Measurements from ENCODE around the gene PALLD.
"Not testable (repeated sequence)": the region's sequence is repeated elsewhere in the genome, so short reads cannot be mapped to it uniquely, and the experiment has no call there.

Gene PALLD

GRCh38 chr4:168496834-168497233 is at the start of gene PALLD:
Gene PALLD, plus strand, starts transcription at chr4:168497052.
- H3K9ac ChIP-seq (ENCODE audit: insufficient read length), result no peak within 1 kb of the TSS
- H3K9me3 ChIP-seq (ENCODE audit: low read depth, low read length), result no peaks in the 10 kb centered on the region
- no peak within 1 kb of the TSS for H3K27ac ChIP-seq
- no peaks in the 10 kb centered on the region for H3K36me3 ChIP-seq (ENCODE audit: insufficient read depth, low read length)
- no peak for DNase-seq (ENCODE audit: low read depth, low spot score)
- TF ChIP-seq FOXP2 (optimal IDR thresholded peaks at IDR 0.05; ENCODE audit: control extremely low read depth, extremely low read length, insufficient read depth), result no peak
- no peak for TF ChIP-seq EZH2 (IDR thresholded peaks at IDR 0.05)
- no peak for TF ChIP-seq POLR2AphosphoS5 (IDR thresholded peaks at IDR 0.05; ENCODE audit: borderline replicate concordance, low read depth, low read length)
- no peak within 1 kb of the TSS for H3K4me3 ChIP-seq

- H3K36me3 ChIP-seq (ENCODE audit: insufficient read depth, low read length); H3K4me3 ChIP-seq; H3K9me3 ChIP-seq (ENCODE audit: low read depth, low read length); H3K27ac ChIP-seq; DNase-seq (ENCODE audit: low read depth, low spot score); H3K9ac ChIP-seq (ENCODE audit: insufficient read length): not testable (repeated sequence)
These were observed 47.8 kb upstream of the PALLD start for GRCh38 chr4:168449063-168449462.

- Histone ChIP-seq H3K9ac (ENCODE audit: insufficient read length) (no peak overlapping the region), H3K27ac (no peak overlapping the region), H3K4me3 (no peak overlapping the region), H3K9me3 (ENCODE audit: low read depth, low read length) (no peaks in the 10 kb centered on the region), H3K36me3 (ENCODE audit: insufficient read depth, low read length) (no peaks in the 10 kb centered on the region)
- TF ChIP-seq POLR2AphosphoS5 (IDR thresholded peaks at IDR 0.05; ENCODE audit: borderline replicate concordance, low read depth, low read length), result no peak
- DNase-seq (ENCODE audit: low read depth, low spot score), result no peak
These were observed 47.0 kb upstream of the PALLD start for GRCh38 chr4:168449719-168450452.

GRCh38 chr4:168451331-168451730 is 45.5 kb upstream of the PALLD start:
- Histone ChIP-seq H3K27ac (no peak overlapping the region), H3K9ac (ENCODE audit: insufficient read length) (no peak overlapping the region), H3K36me3 (ENCODE audit: insufficient read depth, low read length) (no peaks in the 10 kb centered on the region)

GRCh38 chr4:168451744-168452390 is 45.0 kb upstream of the PALLD start:
- Histone ChIP-seq H3K9me3 (ENCODE audit: low read depth, low read length) (no peaks in the 10 kb centered on the region), H3K4me3 (no peak overlapping the region), H3K36me3 (ENCODE audit: insufficient read depth, low read length) (no peaks in the 10 kb centered on the region), H3K27ac (no peak overlapping the region), H3K9ac (ENCODE audit: insufficient read length) (no peak overlapping the region)
- TF ChIP-seq EZH2 (IDR thresholded peaks at IDR 0.05), result no peak
- TF ChIP-seq POLR2AphosphoS5 (IDR thresholded peaks at IDR 0.05; ENCODE audit: borderline replicate concordance, low read depth, low read length), result no peak
- TF ChIP-seq FOXP2 (optimal IDR thresholded peaks at IDR 0.05; ENCODE audit: control extremely low read depth, extremely low read length, insufficient read depth), result no peak
- DNase-seq (ENCODE audit: low read depth, low spot score), result no peak

More at GRCh38 chr4:168451331-168451730, 45.5 kb upstream of the PALLD start:
- Histone ChIP-seq H3K9me3 (ENCODE audit: low read depth, low read length) (no peaks in the 10 kb centered on the region), H3K4me3 (no peak overlapping the region)
- no peak for DNase-seq (ENCODE audit: low read depth, low spot score)
- TF ChIP-seq EZH2 (IDR thresholded peaks at IDR 0.05) (no peak), FOXP2 (optimal IDR thresholded peaks at IDR 0.05; ENCODE audit: control extremely low read depth, extremely low read length, insufficient read depth) (no peak)

- H3K4me3 ChIP-seq, result no peak overlapping the region
- no peak overlapping the region for H3K9ac ChIP-seq (ENCODE audit: insufficient read length)
- no peak for TF ChIP-seq POLR2AphosphoS5 (IDR thresholded peaks at IDR 0.05; ENCODE audit: borderline replicate concordance, low read depth, low read length)
- TF ChIP-seq FOXP2 (optimal IDR thresholded peaks at IDR 0.05; ENCODE audit: control extremely low read depth, extremely low read length, insufficient read depth), result no peak
- TF ChIP-seq EZH2 (IDR thresholded peaks at IDR 0.05), result no peak
- H3K36me3 ChIP-seq (ENCODE audit: insufficient read depth, low read length), result no peaks in the 10 kb centered on the region
- DNase-seq (ENCODE audit: low read depth, low spot score), result no peak
- no peaks in the 10 kb centered on the region for H3K9me3 ChIP-seq (ENCODE audit: low read depth, low read length)
- H3K27ac ChIP-seq, result no peak overlapping the region
These were observed 43.7 kb upstream of the PALLD start for GRCh38 chr4:168453146-168453545.

GRCh38 chr4:168458256-168458655 is 38.6 kb upstream of the PALLD start:
- DNase-seq (ENCODE audit: low read depth, low spot score); H3K9me3 ChIP-seq (ENCODE audit: low read depth, low read length); H3K4me3 ChIP-seq; H3K9ac ChIP-seq (ENCODE audit: insufficient read length); H3K36me3 ChIP-seq (ENCODE audit: insufficient read depth, low read length); H3K27ac ChIP-seq: not testable (repeated sequence)

GRCh38 chr4:168461821-168462220 is 35.0 kb upstream of the PALLD start:
- no peak for DNase-seq (ENCODE audit: low read depth, low spot score)
- H3K9me3 ChIP-seq (ENCODE audit: low read depth, low read length), result 0 out of 2 replicates have a peak, but pooled peaks cover 4% of the 10 kb centered on the region
- no peak overlapping the region for H3K27ac ChIP-seq
- H3K4me3 ChIP-seq, result no peak overlapping the region
- no peak overlapping the region for H3K9ac ChIP-seq (ENCODE audit: insufficient read length)
- no peak for TF ChIP-seq POLR2AphosphoS5 (IDR thresholded peaks at IDR 0.05; ENCODE audit: borderline replicate concordance, low read depth, low read length)
- no peak for TF ChIP-seq FOXP2 (optimal IDR thresholded peaks at IDR 0.05; ENCODE audit: control extremely low read depth, extremely low read length, insufficient read depth)
- no peak for TF ChIP-seq EZH2 (IDR thresholded peaks at IDR 0.05)
- H3K36me3 ChIP-seq (ENCODE audit: insufficient read depth, low read length), result peaks cover 3% of the 10 kb centered on the region; the same call in 1 of the 2 replicates

- H3K36me3 ChIP-seq (ENCODE audit: insufficient read depth, low read length), result no peaks in the 10 kb centered on the region
- no peak overlapping the region for H3K4me3 ChIP-seq
- no peaks in the 10 kb centered on the region for H3K9me3 ChIP-seq (ENCODE audit: low read depth, low read length)
- H3K9ac ChIP-seq (ENCODE audit: insufficient read length), result no peak overlapping the region
- H3K27ac ChIP-seq, result no peak overlapping the region
- TF ChIP-seq POLR2AphosphoS5 (IDR thresholded peaks at IDR 0.05; ENCODE audit: borderline replicate concordance, low read depth, low read length) (no peak), FOXP2 (optimal IDR thresholded peaks at IDR 0.05; ENCODE audit: control extremely low read depth, extremely low read length, insufficient read depth) (no peak), EZH2 (IDR thresholded peaks at IDR 0.05) (no peak)
- DNase-seq (ENCODE audit: low read depth, low spot score), result no peak
These were observed 23.9 kb upstream of the PALLD start for GRCh38 chr4:168472920-168473319.

Data from SK-N-MC (cell line).